HepG2 (cell line): ENCODE measurements around the gene STPG4. TPM values are rescaled to one million over a fixed set of nuclear protein-coding genes. Genes with fewer than 3 reads are reported as not detected.

Experiments
- CBX2 ChIP-seq, 2 experiments: fragments of 200-600 bp in 1 of 2; sonication (generic); formaldehyde crosslinking in 1 of 2; IDR thresholded peaks; 2 replicates each; pipeline versions ENCODE4 v1.7.0 to v1.8.1; 2018 to 2022; ENCODE audit warnings: low read depth in 2 of 2, low read length in 1 of 2, mild to moderate bottlenecking in 1 of 2, missing genetic modification reagents in 1 of 2
- SOX5 ChIP-seq: IDR thresholded peaks from 2 replicates; pipeline ENCODE4 v1.6.1; 2016; ENCODE audit warnings: borderline replicate concordance
- ZBTB20 ChIP-seq: sonication (generic); formaldehyde crosslinking; IDR thresholded peaks from 2 replicates; pipeline ENCODE4 v1.8.1; 2023; ENCODE audit warnings: missing genetic modification reagents, low read depth, mild to moderate bottlenecking, borderline replicate concordance
- ZBTB43 ChIP-seq: sonication (generic); formaldehyde crosslinking; conservative IDR thresholded peaks from 2 replicates; pipeline ENCODE4 v1.4.0; 2020; ENCODE audit warnings: missing genetic modification reagents
- ZNF235 ChIP-seq: sonication (generic); formaldehyde crosslinking; IDR thresholded peaks from 2 replicates; pipeline ENCODE4 v1.8.1; 2023; ENCODE audit warnings: mild to moderate bottlenecking, missing genetic modification reagents, borderline replicate concordance
- ZNF687 ChIP-seq: sonication (generic); formaldehyde crosslinking; IDR thresholded peaks from 2 replicates; pipeline ENCODE4 v1.5.1; 2020; ENCODE audit warnings: mild to moderate bottlenecking, missing genetic modification reagents, moderate library complexity
- ZNF746 ChIP-seq: sonication (generic); formaldehyde crosslinking; IDR thresholded peaks from 2 replicates; pipeline ENCODE4 v1.8.0; 2022; ENCODE audit warnings: mild to moderate bottlenecking, missing genetic modification reagents
- ZZZ3 ChIP-seq: sonication (generic); formaldehyde crosslinking; IDR thresholded peaks from 2 replicates; pipeline ENCODE4 v1.4.0; 2020; ENCODE audit warnings: missing genetic modification reagents, mild to moderate bottlenecking, borderline replicate concordance
- polyA plus RNA-seq, 8 experiments: library from polyadenylated mRNA; depleted of rRNA in 3 of 8; stranded (reverse) in 7 of 8; unstranded in 1 of 8; fragments of >200 nt; fragmentation: Illumina TruSeq in 4 of 8; extraction: Trizol in 4 of 8; gene quantifications; 2 replicates each; pipeline versions ENCODE4 v1.2.1 to v1.2.3, GENCODE V29; 2011 to 2016; ENCODE audit warnings: low read depth in 4 of 8, missing spikeins in 1 of 8, mixed read lengths in 1 of 8; ENCODE audit not compliant: insufficient read depth in 1 of 8
- total RNA-seq, 5 experiments: library from RNA; depleted of rRNA; stranded (reverse); fragments of >200 nt; fragmentation: Illumina TruSeq; extraction: Trizol; gene quantifications; 2 replicates each; pipeline ENCODE4 v1.2.3, GENCODE V29; 2016; ENCODE audit warnings: low read depth in 1 of 5

STPG4 gene
- total and polyA plus RNA-seq, 2 of the 13 experiments (the other 11 are each of a cell fraction or from before 2014, with no cell fraction given) = 0.11 to 0.15 TPM

GRCh38 chr2:47043891-47044239 is 111.2 kb downstream of the STPG4 start (continued):
- TF ChIP-seq ZBTB43 (CRISPR knock-in tag) = no peak
- TF ChIP-seq SOX5 (CRISPR knock-in tag) = no peak
- peak; percentile 14; the same call in 1 of the 2 replicates for TF ChIP-seq ZNF687 (CRISPR knock-in tag)
- TF ChIP-seq CBX2 (IDR thresholded peaks at IDR 0.05; ENCODE audit: low read depth, low read length) = no peak
- TF ChIP-seq CBX2 (CRISPR knock-in tag; IDR thresholded peaks at IDR 0.05; ENCODE audit: low read depth) = no peak
- 0 out of 2 replicates have a peak, but pooled peaks have one; percentile 9 for TF ChIP-seq ZBTB20 (CRISPR knock-in tag)
- TF ChIP-seq ZNF235 (CRISPR knock-in tag) = no peak
- TF ChIP-seq ZNF746 (CRISPR knock-in tag) = 0 out of 2 replicates have a peak, but pooled peaks have one; percentile 12
- no peak for TF ChIP-seq ZZZ3 (CRISPR knock-in tag)
